Loucy (cell line): ENCODE results near the gene SOBP.

Experiments used
- EZH2phosphoT487 ChIP-seq: fragments of 200-600 bp; IDR thresholded peaks from 2 replicates; pipeline ENCODE4 v1.6.1; 2018; ENCODE audit warnings: antibody characterized with exemption, mild to moderate bottlenecking, moderate library complexity, borderline replicate concordance
- TF ChIP-seq, protein P1 (sequence below): fragments of 200-600 bp; sonication (generic); conservative IDR thresholded peaks from 2 replicates; pipeline ENCODE4 v1.5.1; 2014; ENCODE audit warnings: mild to moderate bottlenecking, antibody characterized with exemption, low read length

DNA sequence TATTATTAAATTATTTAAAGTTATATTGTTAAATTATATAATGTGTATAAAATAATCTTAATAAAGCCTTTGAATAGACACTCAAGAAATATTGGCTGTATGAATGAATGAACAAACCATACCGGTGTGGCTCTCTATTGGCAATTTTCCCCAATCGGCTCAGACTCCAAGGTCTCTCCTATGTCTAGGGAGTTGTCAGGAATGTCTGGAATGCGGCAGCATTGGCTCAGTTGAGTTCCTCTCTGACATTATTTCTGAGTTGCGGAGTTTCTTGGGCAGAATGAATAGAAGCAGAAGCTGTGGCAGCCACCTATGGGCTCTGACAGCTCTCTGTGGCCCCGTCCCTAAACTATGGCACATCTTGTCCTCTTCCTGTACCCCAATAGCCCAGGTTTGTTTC is 111.0 kb downstream of the SOBP start:
- TF ChIP-seq, protein P1, sequence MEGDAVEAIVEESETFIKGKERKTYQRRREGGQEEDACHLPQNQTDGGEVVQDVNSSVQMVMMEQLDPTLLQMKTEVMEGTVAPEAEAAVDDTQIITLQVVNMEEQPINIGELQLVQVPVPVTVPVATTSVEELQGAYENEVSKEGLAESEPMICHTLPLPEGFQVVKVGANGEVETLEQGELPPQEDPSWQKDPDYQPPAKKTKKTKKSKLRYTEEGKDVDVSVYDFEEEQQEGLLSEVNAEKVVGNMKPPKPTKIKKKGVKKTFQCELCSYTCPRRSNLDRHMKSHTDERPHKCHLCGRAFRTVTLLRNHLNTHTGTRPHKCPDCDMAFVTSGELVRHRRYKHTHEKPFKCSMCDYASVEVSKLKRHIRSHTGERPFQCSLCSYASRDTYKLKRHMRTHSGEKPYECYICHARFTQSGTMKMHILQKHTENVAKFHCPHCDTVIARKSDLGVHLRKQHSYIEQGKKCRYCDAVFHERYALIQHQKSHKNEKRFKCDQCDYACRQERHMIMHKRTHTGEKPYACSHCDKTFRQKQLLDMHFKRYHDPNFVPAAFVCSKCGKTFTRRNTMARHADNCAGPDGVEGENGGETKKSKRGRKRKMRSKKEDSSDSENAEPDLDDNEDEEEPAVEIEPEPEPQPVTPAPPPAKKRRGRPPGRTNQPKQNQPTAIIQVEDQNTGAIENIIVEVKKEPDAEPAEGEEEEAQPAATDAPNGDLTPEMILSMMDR: no peak
- TF ChIP-seq EZH2phosphoT487: no peak
